HepG2 (cell line): ENCODE results near the gene PHRF1. TPM values are rescaled to one million over a fixed set of nuclear protein-coding genes. Genes with fewer than 3 reads are reported as not detected.
A peak's percentile ranks its signal among the peaks of the same experiment; 100 is the strongest.

Source experiments
- ARNT2 ChIP-seq: sonication (generic); formaldehyde crosslinking; IDR thresholded peaks from 2 replicates; pipeline ENCODE4 v1.8.0; 2022; ENCODE audit warnings: mild to moderate bottlenecking, low read depth, missing genetic modification reagents, moderate library complexity
- CBX5 ChIP-seq: sonication (generic); formaldehyde crosslinking; IDR thresholded peaks from 2 replicates; pipeline ENCODE4 v1.4.0; 2020; ENCODE audit warnings: missing genetic modification reagents, borderline replicate concordance
- HMGA1 ChIP-seq: sonication (generic); formaldehyde crosslinking; conservative IDR thresholded peaks from 2 replicates; pipeline ENCODE4 v1.4.0; 2020; ENCODE audit warnings: missing genetic modification reagents
- IKZF1 ChIP-seq: fragments of 450-650 bp; IDR thresholded peaks from 2 replicates; pipeline ENCODE4 v1.7.1; 2016
- JUNB ChIP-seq: sonication (generic); formaldehyde crosslinking; IDR thresholded peaks from 2 replicates; pipeline ENCODE4 v1.8.0; 2022; ENCODE audit warnings: missing genetic modification reagents, mild to moderate bottlenecking, borderline replicate concordance
- NFYB ChIP-seq: sonication (generic); formaldehyde crosslinking; IDR thresholded peaks from 2 replicates; pipeline ENCODE4 v1.4.0; 2020; ENCODE audit warnings: missing genetic modification reagents
- PPARG ChIP-seq: conservative IDR thresholded peaks from 2 replicates; pipeline ENCODE4 v1.6.1; 2016; ENCODE audit warnings: missing biosample characterization, missing genetic modification reagents
- SP5 ChIP-seq: IDR thresholded peaks from 2 replicates; pipeline ENCODE4 v1.6.1; 2016; ENCODE audit warnings: low read depth, borderline replicate concordance
- TFDP1 ChIP-seq: IDR thresholded peaks from 2 replicates; pipeline ENCODE4 v1.6.1; 2016; ENCODE audit warnings: missing compliant biosample characterization, missing genetic modification reagents, borderline replicate concordance
- U2AF2 ChIP-seq: fragments of 200-400 bp; formaldehyde crosslinking; IDR thresholded peaks from 2 replicates; pipeline ENCODE4 v1.6.1; 2017; ENCODE audit warnings: low read depth, mild to moderate bottlenecking, low read length
- ZBTB3 ChIP-seq: sonication (generic); formaldehyde crosslinking; IDR thresholded peaks from 2 replicates; pipeline ENCODE4 v1.4.0; 2020; ENCODE audit warnings: low read depth, mild to moderate bottlenecking, moderate library complexity, missing genetic modification reagents, borderline replicate concordance
- ZNF205 ChIP-seq: IDR thresholded peaks from 2 replicates; pipeline ENCODE4 v1.6.1; 2018; ENCODE audit warnings: missing biosample characterization, missing genetic modification reagents
- ZNF253 ChIP-seq: sonication (generic); formaldehyde crosslinking; IDR thresholded peaks from 2 replicates; pipeline ENCODE4 v1.8.0; 2022; ENCODE audit warnings: mild to moderate bottlenecking, missing genetic modification reagents, borderline replicate concordance
- ZNF33B ChIP-seq: sonication (generic); formaldehyde crosslinking; IDR thresholded peaks from 2 replicates; pipeline ENCODE4 v1.5.1; 2020; ENCODE audit warnings: mild to moderate bottlenecking, missing genetic modification reagents
- ZNF382 ChIP-seq: sonication (generic); formaldehyde crosslinking; IDR thresholded peaks from 2 replicates; pipeline ENCODE4 v1.5.0; 2020; ENCODE audit warnings: missing genetic modification reagents, mild to moderate bottlenecking, borderline replicate concordance
- ZNF598 ChIP-seq: sonication (generic); formaldehyde crosslinking; IDR thresholded peaks from 2 replicates; pipeline ENCODE4 v1.5.1; 2020; ENCODE audit warnings: mild to moderate bottlenecking, missing genetic modification reagents, borderline replicate concordance
- ZNF687 ChIP-seq: sonication (generic); formaldehyde crosslinking; IDR thresholded peaks from 2 replicates; pipeline ENCODE4 v1.5.1; 2020; ENCODE audit warnings: mild to moderate bottlenecking, missing genetic modification reagents, moderate library complexity
- ZNF7 ChIP-seq: IDR thresholded peaks from 2 replicates; pipeline ENCODE4 v1.6.1; 2016; ENCODE audit warnings: missing biosample characterization, missing genetic modification reagents
- ZSCAN20 ChIP-seq: sonication (generic); formaldehyde crosslinking; IDR thresholded peaks from 2 replicates; pipeline ENCODE4 v1.4.0; 2020; ENCODE audit warnings: missing genetic modification reagents, mild to moderate bottlenecking, borderline replicate concordance
- polyA plus RNA-seq, 8 experiments: library from polyadenylated mRNA; depleted of rRNA in 3 of 8; stranded (reverse) in 7 of 8; unstranded in 1 of 8; fragments of >200 nt; fragmentation: Illumina TruSeq in 4 of 8; extraction: Trizol in 4 of 8; gene quantifications; 2 replicates each; pipeline versions ENCODE4 v1.2.1 to v1.2.3, GENCODE V29; 2011 to 2016; ENCODE audit warnings: low read depth in 4 of 8, missing spikeins in 1 of 8, mixed read lengths in 1 of 8; ENCODE audit not compliant: insufficient read depth in 1 of 8
- total RNA-seq, 5 experiments: library from RNA; depleted of rRNA; stranded (reverse); fragments of >200 nt; fragmentation: Illumina TruSeq; extraction: Trizol; gene quantifications; 2 replicates each; pipeline ENCODE4 v1.2.3, GENCODE V29; 2016; ENCODE audit warnings: low read depth in 1 of 5
- TF ChIP-seq, protein P1 (sequence below): sonication (generic); formaldehyde crosslinking; IDR thresholded peaks from 2 replicates; pipeline ENCODE4 v1.5.0; 2020; ENCODE audit warnings: mild to moderate bottlenecking, missing genetic modification reagents
- TF ChIP-seq, protein P2 (sequence below): sonication (generic); formaldehyde crosslinking; IDR thresholded peaks from 2 replicates; pipeline ENCODE4 v1.8.1; 2023; ENCODE audit warnings: mild to moderate bottlenecking, missing genetic modification reagents

PHRF1 gene
- total and polyA plus RNA-seq, 2 of the 13 experiments (the other 11 are each of a cell fraction or from before 2014, with no cell fraction given): 8.2 to 16.7 TPM

- TF ChIP-seq ZNF7 (CRISPR knock-in tag) (no peak), ZNF687 (peak; percentile 91), ZSCAN20 (CRISPR knock-in tag) (0 out of 2 replicates have a peak, but pooled peaks have one; percentile 40), ZNF598 (CRISPR knock-in tag) (no peak), U2AF2 (no peak), HMGA1 (CRISPR knock-in tag) (no peak), ZBTB3 (no peak), ZNF205 (CRISPR knock-in tag) (0 out of 2 replicates have a peak, but pooled peaks have one; percentile 18), TFDP1 (CRISPR knock-in tag) (no peak; the same call in 1 of the 2 replicates), ARNT2 (CRISPR knock-in tag) (no peak), ZNF33B (CRISPR knock-in tag) (no peak), SP5 (peak; percentile 74; the same call in 1 of the 2 replicates), NFYB (CRISPR knock-in tag) (peak; percentile 87), CBX5 (CRISPR knock-in tag) (no peak), JUNB (CRISPR knock-in tag) (no peak), ZNF382 (no peak), ZNF253 (CRISPR knock-in tag) (no peak), IKZF1 (no peak), PPARG (CRISPR knock-in tag) (peak; percentile 34; the same call in 1 of the 2 replicates)
- TF ChIP-seq, protein P1, sequence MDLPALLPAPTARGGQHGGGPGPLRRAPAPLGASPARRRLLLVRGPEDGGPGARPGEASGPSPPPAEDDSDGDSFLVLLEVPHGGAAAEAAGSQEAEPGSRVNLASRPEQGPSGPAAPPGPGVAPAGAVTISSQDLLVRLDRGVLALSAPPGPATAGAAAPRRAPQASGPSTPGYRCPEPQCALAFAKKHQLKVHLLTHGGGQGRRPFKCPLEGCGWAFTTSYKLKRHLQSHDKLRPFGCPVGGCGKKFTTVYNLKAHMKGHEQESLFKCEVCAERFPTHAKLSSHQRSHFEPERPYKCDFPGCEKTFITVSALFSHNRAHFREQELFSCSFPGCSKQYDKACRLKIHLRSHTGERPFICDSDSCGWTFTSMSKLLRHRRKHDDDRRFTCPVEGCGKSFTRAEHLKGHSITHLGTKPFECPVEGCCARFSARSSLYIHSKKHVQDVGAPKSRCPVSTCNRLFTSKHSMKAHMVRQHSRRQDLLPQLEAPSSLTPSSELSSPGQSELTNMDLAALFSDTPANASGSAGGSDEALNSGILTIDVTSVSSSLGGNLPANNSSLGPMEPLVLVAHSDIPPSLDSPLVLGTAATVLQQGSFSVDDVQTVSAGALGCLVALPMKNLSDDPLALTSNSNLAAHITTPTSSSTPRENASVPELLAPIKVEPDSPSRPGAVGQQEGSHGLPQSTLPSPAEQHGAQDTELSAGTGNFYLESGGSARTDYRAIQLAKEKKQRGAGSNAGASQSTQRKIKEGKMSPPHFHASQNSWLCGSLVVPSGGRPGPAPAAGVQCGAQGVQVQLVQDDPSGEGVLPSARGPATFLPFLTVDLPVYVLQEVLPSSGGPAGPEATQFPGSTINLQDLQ (CRISPR knock-in tag): no peak
- TF ChIP-seq, protein P2, sequence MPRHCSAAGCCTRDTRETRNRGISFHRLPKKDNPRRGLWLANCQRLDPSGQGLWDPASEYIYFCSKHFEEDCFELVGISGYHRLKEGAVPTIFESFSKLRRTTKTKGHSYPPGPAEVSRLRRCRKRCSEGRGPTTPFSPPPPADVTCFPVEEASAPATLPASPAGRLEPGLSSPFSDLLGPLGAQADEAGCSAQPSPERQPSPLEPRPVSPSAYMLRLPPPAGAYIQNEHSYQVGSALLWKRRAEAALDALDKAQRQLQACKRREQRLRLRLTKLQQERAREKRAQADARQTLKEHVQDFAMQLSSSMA (CRISPR knock-in tag): no peak
Observed at GRCh38 chr11:560305-561147, 15.7 kb upstream of the PHRF1 start, which contains the start of the genes LMNTD2 and RASSF7 (continued).
